ENCODE measurements around the gene TTLL11.

Gene TTLL11

DNA sequence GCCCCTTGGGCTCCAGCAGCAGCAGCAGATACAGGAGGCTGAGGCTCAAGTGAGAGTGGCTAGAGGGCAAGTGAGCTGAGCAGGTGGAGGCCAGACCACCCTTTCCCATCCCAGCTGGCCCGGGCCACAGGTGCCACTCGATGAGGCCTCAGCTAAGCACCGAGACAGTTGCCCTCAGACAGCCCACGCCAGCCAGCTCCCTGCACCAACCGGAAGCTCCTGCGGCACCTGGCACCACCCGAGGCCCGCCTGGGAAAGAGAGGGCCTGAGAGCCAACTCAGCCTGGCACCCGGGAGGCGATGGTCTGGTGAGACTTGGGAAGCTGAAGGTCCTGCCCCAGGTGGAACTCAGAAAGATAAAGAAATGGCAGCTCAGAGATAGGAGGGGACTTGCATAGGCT lies 28.3 kb upstream of the TTLL11 start:
- TF ChIP-seq, protein P1, sequence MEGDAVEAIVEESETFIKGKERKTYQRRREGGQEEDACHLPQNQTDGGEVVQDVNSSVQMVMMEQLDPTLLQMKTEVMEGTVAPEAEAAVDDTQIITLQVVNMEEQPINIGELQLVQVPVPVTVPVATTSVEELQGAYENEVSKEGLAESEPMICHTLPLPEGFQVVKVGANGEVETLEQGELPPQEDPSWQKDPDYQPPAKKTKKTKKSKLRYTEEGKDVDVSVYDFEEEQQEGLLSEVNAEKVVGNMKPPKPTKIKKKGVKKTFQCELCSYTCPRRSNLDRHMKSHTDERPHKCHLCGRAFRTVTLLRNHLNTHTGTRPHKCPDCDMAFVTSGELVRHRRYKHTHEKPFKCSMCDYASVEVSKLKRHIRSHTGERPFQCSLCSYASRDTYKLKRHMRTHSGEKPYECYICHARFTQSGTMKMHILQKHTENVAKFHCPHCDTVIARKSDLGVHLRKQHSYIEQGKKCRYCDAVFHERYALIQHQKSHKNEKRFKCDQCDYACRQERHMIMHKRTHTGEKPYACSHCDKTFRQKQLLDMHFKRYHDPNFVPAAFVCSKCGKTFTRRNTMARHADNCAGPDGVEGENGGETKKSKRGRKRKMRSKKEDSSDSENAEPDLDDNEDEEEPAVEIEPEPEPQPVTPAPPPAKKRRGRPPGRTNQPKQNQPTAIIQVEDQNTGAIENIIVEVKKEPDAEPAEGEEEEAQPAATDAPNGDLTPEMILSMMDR (conservative IDR thresholded peaks at IDR 0.05; ENCODE audit: low read length), result no peak
- TF ChIP-seq EZH2phosphoT487 (IDR thresholded peaks at IDR 0.05; ENCODE audit: borderline replicate concordance), result no peak
- H3K36me3 ChIP-seq (ENCODE audit: insufficient read depth, low read length), result no peaks in the 10 kb centered on the region
- no peaks in the 10 kb centered on the region for H4K20me1 ChIP-seq (ENCODE audit: insufficient read depth, low read length, poor library complexity, severe bottlenecking)
- no peaks in the 10 kb centered on the region for H3K9me2 ChIP-seq (replicated peaks; ENCODE audit: low read depth, low read length)
- H3K27me3 ChIP-seq (ENCODE audit: insufficient read depth, low read length, poor library complexity, severe bottlenecking), result no peaks in the 10 kb centered on the region
- H2AFZ ChIP-seq (ENCODE audit: low read length), result no peak overlapping the region
- H3K79me2 ChIP-seq (ENCODE audit: insufficient read depth, low read length), result no peaks in the 10 kb centered on the region
- peaks cover 7% of the 10 kb centered on the region for H3K4me1 ChIP-seq (ENCODE audit: insufficient read depth, low read length, poor library complexity, severe bottlenecking)
- no peak overlapping the region for H3K4me3 ChIP-seq (ENCODE audit: low read length, poor library complexity, severe bottlenecking)
- no peak overlapping the region for H3K4me2 ChIP-seq (ENCODE audit: low read depth, low read length, poor library complexity, severe bottlenecking)
- H3K9ac ChIP-seq (ENCODE audit: low read depth, low read length, poor library complexity, severe bottlenecking), result no peak overlapping the region
- H3F3A ChIP-seq (ENCODE audit: low read depth), result no peaks in the 10 kb centered on the region
- no peaks in the 10 kb centered on the region for H3K9me3 ChIP-seq (ENCODE audit: insufficient read depth, low read depth, low read length)

DNA sequence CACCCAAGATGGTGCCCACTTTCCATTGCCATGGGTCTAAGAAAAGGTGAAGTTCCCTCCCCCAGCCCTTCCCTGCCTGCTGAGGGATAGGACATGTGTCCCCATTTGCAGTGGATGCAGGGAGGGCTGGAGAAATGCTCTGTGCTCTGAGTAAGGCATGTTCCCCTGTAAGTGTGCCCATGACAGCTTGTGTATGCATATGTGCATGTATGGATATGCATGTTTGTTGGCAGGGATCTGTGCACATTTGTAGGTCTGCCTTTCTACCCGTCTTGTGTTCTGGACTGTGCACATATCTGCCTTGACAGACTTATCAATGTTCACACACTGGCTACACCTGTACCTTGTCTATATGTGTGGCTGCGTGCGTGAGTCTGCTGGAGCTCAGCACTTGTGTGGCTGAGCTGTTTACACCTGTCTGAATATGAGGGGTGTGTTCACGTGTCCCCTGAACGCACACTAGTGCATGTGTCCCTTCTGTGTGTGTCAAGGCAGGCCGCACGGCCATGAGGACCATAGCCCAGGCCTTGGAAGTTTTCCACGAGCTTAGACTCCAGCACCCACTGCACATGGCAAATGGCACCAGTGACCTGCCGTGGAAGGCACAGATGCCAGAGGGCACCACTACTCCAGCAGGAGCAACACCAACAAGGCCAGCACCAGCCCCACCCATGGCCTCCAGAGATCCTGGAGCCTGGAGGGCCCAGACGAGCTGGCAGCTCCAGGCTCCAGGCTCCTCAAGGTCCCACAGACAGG lies 27.4 kb upstream of the TTLL11 start:
- TF ChIP-seq, protein P1 (conservative IDR thresholded peaks at IDR 0.05; ENCODE audit: low read length), result no peak
- TF ChIP-seq EZH2phosphoT487 (IDR thresholded peaks at IDR 0.05; ENCODE audit: borderline replicate concordance), result no peak
- Histone ChIP-seq H3K4me3 (ENCODE audit: low read length, poor library complexity, severe bottlenecking) (no peak overlapping the region), H2AFZ (ENCODE audit: low read length) (no peak overlapping the region), H3K4me1 (ENCODE audit: insufficient read depth, low read length, poor library complexity, severe bottlenecking) (peaks cover 6% of the 10 kb centered on the region), H3K4me2 (ENCODE audit: low read depth, low read length, poor library complexity, severe bottlenecking) (no peak overlapping the region), H3K9me2 (replicated peaks; ENCODE audit: low read depth, low read length) (no peaks in the 10 kb centered on the region), H3K79me2 (ENCODE audit: insufficient read depth, low read length) (no peaks in the 10 kb centered on the region), H3K9ac (ENCODE audit: low read depth, low read length, poor library complexity, severe bottlenecking) (no peak overlapping the region), H3K27me3 (ENCODE audit: insufficient read depth, low read length, poor library complexity, severe bottlenecking) (no peaks in the 10 kb centered on the region), H4K20me1 (ENCODE audit: insufficient read depth, low read length, poor library complexity, severe bottlenecking) (no peaks in the 10 kb centered on the region), H3K9me3 (ENCODE audit: insufficient read depth, low read depth, low read length) (no peaks in the 10 kb centered on the region), H3F3A (ENCODE audit: low read depth) (no peaks in the 10 kb centered on the region), H3K36me3 (ENCODE audit: insufficient read depth, low read length) (no peaks in the 10 kb centered on the region)

DNA sequence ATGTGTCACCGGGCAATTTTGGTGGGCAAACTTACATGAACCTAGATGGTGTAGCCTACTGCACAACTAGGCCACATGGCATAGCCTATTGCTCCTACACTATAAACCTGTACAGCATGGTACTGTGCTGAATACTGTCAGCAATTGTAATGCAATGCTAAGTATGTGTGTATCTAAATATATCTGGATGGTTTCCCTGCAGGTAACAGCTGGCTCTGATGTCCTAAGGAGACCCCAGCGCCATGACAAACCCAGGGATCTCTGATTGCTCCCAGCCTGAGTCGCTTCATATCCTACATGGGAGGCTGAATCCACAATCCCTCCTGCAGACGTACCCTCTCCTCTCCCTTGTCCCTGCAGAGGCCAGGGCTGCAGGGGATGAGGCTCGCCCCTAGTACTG lies 26.6 kb upstream of the TTLL11 start:
- Histone ChIP-seq H3K4me1 (ENCODE audit: insufficient read depth, low read length, poor library complexity, severe bottlenecking) (peaks cover 3% of the 10 kb centered on the region), H3K4me3 (ENCODE audit: low read length, poor library complexity, severe bottlenecking) (no peak overlapping the region), H3F3A (ENCODE audit: low read depth) (no peaks in the 10 kb centered on the region), H3K79me2 (ENCODE audit: insufficient read depth, low read length) (no peaks in the 10 kb centered on the region), H3K27me3 (ENCODE audit: insufficient read depth, low read length, poor library complexity, severe bottlenecking) (no peaks in the 10 kb centered on the region), H2AFZ (ENCODE audit: low read length) (no peak overlapping the region), H3K9me3 (ENCODE audit: insufficient read depth, low read depth, low read length) (no peaks in the 10 kb centered on the region), H3K9ac (ENCODE audit: low read depth, low read length, poor library complexity, severe bottlenecking) (no peak overlapping the region), H3K4me2 (ENCODE audit: low read depth, low read length, poor library complexity, severe bottlenecking) (no peak overlapping the region), H4K20me1 (ENCODE audit: insufficient read depth, low read length, poor library complexity, severe bottlenecking) (no peaks in the 10 kb centered on the region), H3K9me2 (replicated peaks; ENCODE audit: low read depth, low read length) (no peaks in the 10 kb centered on the region), H3K36me3 (ENCODE audit: insufficient read depth, low read length) (no peaks in the 10 kb centered on the region)
- no peak for TF ChIP-seq EZH2phosphoT487 (IDR thresholded peaks at IDR 0.05; ENCODE audit: borderline replicate concordance)
- TF ChIP-seq, protein P1 (conservative IDR thresholded peaks at IDR 0.05; ENCODE audit: low read length), result no peak

Measured in Loucy (cell line).